Astrocyte (in vitro differentiated cells and primary cell): ENCODE results near the gene DLK1. TPM values are rescaled to one million over a fixed set of nuclear protein-coding genes. Genes with fewer than 3 reads are reported as not detected.

ENCODE experiments used
- DNase-seq: peaks from one replicate; pipeline ENCODE4 v3.0.0-alpha.2; 2010; ENCODE audit warnings: low read depth
- FAIRE-seq: peaks from 2 replicates; lab custom pipeline; 2011; peaks lifted over from hg19 to GRCh38; lab: Jason Lieb, UNC
- H2AFZ ChIP-seq: 2 replicates; pipeline ENCODE4 v1.6.0; 2012; ENCODE audit warnings: low read depth, low read length, inconsistent platforms
- H3K27ac ChIP-seq: 2 replicates; pipeline ENCODE4 v1.5.1; 2011; ENCODE audit warnings: low read depth, low read length, inconsistent platforms
- H3K27me3 ChIP-seq: 2 replicates; pipeline ENCODE4 v1.6.0; 2011; ENCODE audit warnings: low read length, inconsistent platforms; ENCODE audit not compliant: insufficient read depth
- H3K36me3 ChIP-seq: 2 replicates; pipeline ENCODE4 v1.5.1; 2011; ENCODE audit warnings: low read length, inconsistent platforms; ENCODE audit not compliant: insufficient read depth
- H3K4me1 ChIP-seq: 2 replicates; pipeline ENCODE4 v1.5.1; 2011; ENCODE audit warnings: low read length, inconsistent platforms; ENCODE audit not compliant: insufficient read depth
- H3K4me2 ChIP-seq: 2 replicates; pipeline ENCODE4 v1.6.0; 2012; ENCODE audit warnings: low read length, inconsistent platforms
- H3K4me3 ChIP-seq: 2 replicates; pipeline ENCODE4 v1.5.1; 2011; ENCODE audit warnings: low read depth, mild to moderate bottlenecking, low read length, inconsistent platforms; ENCODE audit not compliant: insufficient read depth
- H3K79me2 ChIP-seq: 2 replicates; pipeline ENCODE4 v1.6.0; 2012; ENCODE audit warnings: mild to moderate bottlenecking, low read length, inconsistent platforms; ENCODE audit not compliant: insufficient read depth
- H3K9ac ChIP-seq: 2 replicates; pipeline ENCODE4 v1.6.0; 2012; ENCODE audit warnings: mild to moderate bottlenecking, low read length, inconsistent platforms
- H3K9me3 ChIP-seq: 2 replicates; pipeline ENCODE4 v1.5.1; 2012; ENCODE audit warnings: low read depth, mild to moderate bottlenecking, low read length, inconsistent platforms; ENCODE audit not compliant: insufficient read depth
- H4K20me1 ChIP-seq: 2 replicates; pipeline ENCODE4 v1.6.0; 2012; ENCODE audit warnings: low read length, inconsistent platforms; ENCODE audit not compliant: insufficient read depth
- H3K27ac Mint-ChIP-seq: one replicate; pipeline ENCODE4 v1.8.0; 2021; ENCODE audit warnings: mild to moderate bottlenecking, mixed read lengths; ENCODE audit not compliant: unreplicated experiment
- H3K27me3 Mint-ChIP-seq: one replicate; pipeline ENCODE4 v1.8.0; 2021; ENCODE audit warnings: low read depth, mixed read lengths; ENCODE audit not compliant: unreplicated experiment
- H3K36me3 Mint-ChIP-seq: one replicate; pipeline ENCODE4 v1.8.0; 2021; ENCODE audit warnings: low read depth, mixed read lengths; ENCODE audit not compliant: unreplicated experiment
- H3K4me1 Mint-ChIP-seq: one replicate; pipeline ENCODE4 v1.8.0; 2021; ENCODE audit warnings: low read depth, mixed read lengths; ENCODE audit not compliant: unreplicated experiment
- H3K4me3 Mint-ChIP-seq: one replicate; pipeline ENCODE4 v1.8.0; 2021; ENCODE audit warnings: mild to moderate bottlenecking, moderate library complexity, mixed read lengths; ENCODE audit not compliant: unreplicated experiment
- H3K9me3 Mint-ChIP-seq: one replicate; pipeline ENCODE4 v1.8.0; 2021; ENCODE audit warnings: mild to moderate bottlenecking, mixed read lengths; ENCODE audit not compliant: unreplicated experiment
- EZH2 ChIP-seq: IDR thresholded peaks from 2 replicates; pipeline ENCODE4 v1.6.1; 2012; ENCODE audit warnings: mild to moderate bottlenecking, low read length, inconsistent platforms; ENCODE audit not compliant: insufficient read depth
- total RNA-seq: library from RNA; stranded (reverse); gene quantifications from 2 replicates; pipeline ENCODE4 v1.2.1, GENCODE V29; 2021
- TF ChIP-seq, protein P1 (sequence below): IDR thresholded peaks from 2 replicates; pipeline ENCODE4 v1.5.1; 2011; ENCODE audit warnings: low read depth, mild to moderate bottlenecking, inconsistent platforms, low read length, moderate library complexity; ENCODE audit not compliant: insufficient read depth

Gene DLK1
- total RNA-seq, 1 donor from 2014 or later, result 2.7 TPM

- Histone ChIP-seq H3K27me3 (peaks cover 4% of the 10 kb centered on the region), H3K27ac (no peak overlapping the region), H3K4me2 (no peak overlapping the region), H3K4me3 (no peak overlapping the region), H3K79me2 (no peaks in the 10 kb centered on the region), H4K20me1 (no peaks in the 10 kb centered on the region), H2AFZ (no peak overlapping the region), H3K9ac (no peak overlapping the region), H3K4me1 (no peaks in the 10 kb centered on the region), H3K9me3 (no peaks in the 10 kb centered on the region), H3K36me3 (no peaks in the 10 kb centered on the region)
- Mint-ChIP-seq H3K9me3 (no peaks in the 10 kb centered on the region), H3K27me3 (peaks cover 15% of the 10 kb centered on the region), H3K36me3 (no peaks in the 10 kb centered on the region), H3K4me1 (no peaks in the 10 kb centered on the region), H3K4me3 (no peak overlapping the region), H3K27ac (no peak overlapping the region)
- DNase-seq (no peak), FAIRE-seq (no peak)
- TF ChIP-seq, protein P1, sequence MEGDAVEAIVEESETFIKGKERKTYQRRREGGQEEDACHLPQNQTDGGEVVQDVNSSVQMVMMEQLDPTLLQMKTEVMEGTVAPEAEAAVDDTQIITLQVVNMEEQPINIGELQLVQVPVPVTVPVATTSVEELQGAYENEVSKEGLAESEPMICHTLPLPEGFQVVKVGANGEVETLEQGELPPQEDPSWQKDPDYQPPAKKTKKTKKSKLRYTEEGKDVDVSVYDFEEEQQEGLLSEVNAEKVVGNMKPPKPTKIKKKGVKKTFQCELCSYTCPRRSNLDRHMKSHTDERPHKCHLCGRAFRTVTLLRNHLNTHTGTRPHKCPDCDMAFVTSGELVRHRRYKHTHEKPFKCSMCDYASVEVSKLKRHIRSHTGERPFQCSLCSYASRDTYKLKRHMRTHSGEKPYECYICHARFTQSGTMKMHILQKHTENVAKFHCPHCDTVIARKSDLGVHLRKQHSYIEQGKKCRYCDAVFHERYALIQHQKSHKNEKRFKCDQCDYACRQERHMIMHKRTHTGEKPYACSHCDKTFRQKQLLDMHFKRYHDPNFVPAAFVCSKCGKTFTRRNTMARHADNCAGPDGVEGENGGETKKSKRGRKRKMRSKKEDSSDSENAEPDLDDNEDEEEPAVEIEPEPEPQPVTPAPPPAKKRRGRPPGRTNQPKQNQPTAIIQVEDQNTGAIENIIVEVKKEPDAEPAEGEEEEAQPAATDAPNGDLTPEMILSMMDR, result no peak
- TF ChIP-seq EZH2, result no peak
Observed at GRCh38 chr14:100740196-100740825, 13.6 kb downstream of the DLK1 start.

- H3K9me3 Mint-ChIP-seq, result no peaks in the 10 kb centered on the region
- no peaks in the 10 kb centered on the region for H3K36me3 ChIP-seq
- H4K20me1 ChIP-seq, result no peaks in the 10 kb centered on the region
- H3K27me3 ChIP-seq, result no peaks in the 10 kb centered on the region
- no peaks in the 10 kb centered on the region for H3K9me3 ChIP-seq
- DNase-seq (no peak), FAIRE-seq (no peak)
- H3K27me3 Mint-ChIP-seq, result peaks cover 15% of the 10 kb centered on the region
- H3K27ac Mint-ChIP-seq, result no peak overlapping the region
- no peaks in the 10 kb centered on the region for H3K36me3 Mint-ChIP-seq
- H3K27ac ChIP-seq, result no peak overlapping the region
- H2AFZ ChIP-seq, result no peak overlapping the region
- no peak overlapping the region for H3K4me2 ChIP-seq
- no peaks in the 10 kb centered on the region for H3K79me2 ChIP-seq
- no peaks in the 10 kb centered on the region for H3K4me1 Mint-ChIP-seq
- H3K9ac ChIP-seq, result no peak overlapping the region
- H3K4me1 ChIP-seq, result no peaks in the 10 kb centered on the region
- TF ChIP-seq EZH2, result no peak
- TF ChIP-seq, protein P1, result no peak
- H3K4me3 ChIP-seq, result no peak overlapping the region
- no peak overlapping the region for H3K4me3 Mint-ChIP-seq
Observed at GRCh38 chr14:100740929-100741328, 14.2 kb downstream of the DLK1 start.

GRCh38 chr14:100741966-100742365 is 15.3 kb downstream of the DLK1 start:
- Histone ChIP-seq H2AFZ (no peak overlapping the region), H3K4me1 (peaks cover 1% of the 10 kb centered on the region), H3K4me3 (no peak overlapping the region), H3K79me2 (no peaks in the 10 kb centered on the region), H3K36me3 (no peaks in the 10 kb centered on the region), H3K27me3 (no peaks in the 10 kb centered on the region), H3K27ac (no peak overlapping the region), H3K9ac (no peak overlapping the region), H3K4me2 (no peak overlapping the region), H4K20me1 (no peaks in the 10 kb centered on the region), H3K9me3 (no peaks in the 10 kb centered on the region)
- DNase-seq (no peak), FAIRE-seq (no peak)
- H3K9me3 Mint-ChIP-seq, result no peaks in the 10 kb centered on the region
- no peaks in the 10 kb centered on the region for H3K36me3 Mint-ChIP-seq
- H3K4me1 Mint-ChIP-seq, result no peaks in the 10 kb centered on the region
- peaks cover 15% of the 10 kb centered on the region for H3K27me3 Mint-ChIP-seq
- H3K27ac Mint-ChIP-seq, result no peak overlapping the region
- no peak overlapping the region for H3K4me3 Mint-ChIP-seq
- TF ChIP-seq EZH2, result no peak
- TF ChIP-seq, protein P1, result no peak
